Esophagus squamous epithelium (tissue), 4 donors: ENCODE results near the gene B2M.

ENCODE experiments used
- CTCF ChIP-seq, 6 experiments: fragments of 450-650 bp in 4 of 6; fragments of 200-600 bp in 2 of 6; sonication (generic) in 2 of 6; IDR thresholded peaks; one replicate each; pipeline ENCODE4 v1.5.1; 2016 to 2019; ENCODE audit warnings: antibody characterized with exemption in 6 of 6, mild to moderate bottlenecking in 4 of 6, moderate library complexity in 4 of 6
- POLR2A ChIP-seq, 4 donors: fragments of 450-650 bp; IDR thresholded peaks; one replicate each; pipeline ENCODE4 v1.6.1; 2017; ENCODE audit warnings: antibody characterized with exemption in 4 of 4, mild to moderate bottlenecking in 4 of 4, moderate library complexity in 3 of 4

- TF ChIP-seq CTCF (IDR thresholded peaks at IDR 0.05) (no peak), POLR2A (IDR thresholded peaks at IDR 0.05) (no peak)
Observed at GRCh38 chr15:44698641-44699040, 12.7 kb upstream of the B2M start.
